Liver (tissue), 9 donors: Measurements from ENCODE around the gene KCNK3. TPM values are rescaled to one million over a fixed set of nuclear protein-coding genes. Genes with fewer than 3 reads are reported as not detected.
A peak's percentile ranks its signal among the peaks of the same experiment; 100 is the strongest.

Source experiments
- DNase-seq: peaks from one replicate; pipeline ENCODE4 v3.0.0-alpha.2; 2017; ENCODE audit warnings: low spot score
- H3K27ac ChIP-seq, 2 donors: one replicate each; pipeline ENCODE4 v1.7.0; 2013; ENCODE audit warnings: inconsistent platforms in 2 of 2, low read length in 2 of 2, control low read depth in 1 of 2, low read depth in 1 of 2, mild to moderate bottlenecking in 1 of 2
- H3K27me3 ChIP-seq, 4 donors: one replicate each; pipeline versions ENCODE4 v1.6.1 to v1.7.0; 2013; ENCODE audit warnings: low read length in 3 of 4, inconsistent platforms in 1 of 4, mild to moderate bottlenecking in 1 of 4, moderate library complexity in 1 of 4; ENCODE audit not compliant: control insufficient read depth in 4 of 4, insufficient read depth in 4 of 4
- H3K36me3 ChIP-seq, 4 donors: one replicate each; pipeline versions ENCODE4 v1.6.1 to v1.7.0; 2013; ENCODE audit warnings: low read length in 3 of 4, mild to moderate bottlenecking in 3 of 4, low read depth in 1 of 4, moderate library complexity in 1 of 4; ENCODE audit not compliant: control insufficient read depth in 4 of 4, insufficient read depth in 3 of 4
- H3K4me1 ChIP-seq, 4 donors: one replicate each; pipeline versions ENCODE4 v1.6.1 to v1.7.0; 2013; ENCODE audit warnings: low read length in 3 of 4, mild to moderate bottlenecking in 3 of 4, moderate library complexity in 1 of 4; ENCODE audit not compliant: control insufficient read depth in 4 of 4, insufficient read depth in 4 of 4
- H3K4me3 ChIP-seq, 3 donors: one replicate each; pipeline versions ENCODE4 v1.6.1 to v1.7.0; 2013; ENCODE audit warnings: low read length in 3 of 3, control low read depth in 1 of 3, low read depth in 1 of 3, mild to moderate bottlenecking in 1 of 3
- H3K9ac ChIP-seq, 2 donors: one replicate each; pipeline ENCODE4 v1.7.0; 2013; ENCODE audit warnings: low read length in 2 of 2, mild to moderate bottlenecking in 2 of 2, moderate library complexity in 2 of 2, control low read depth in 1 of 2, low read depth in 1 of 2
- H3K9me3 ChIP-seq, 4 donors: one replicate each; pipeline versions ENCODE4 v1.6.1 to v1.7.0; 2013; ENCODE audit warnings: low read length in 3 of 4; ENCODE audit not compliant: control insufficient read depth in 4 of 4
- ATF3 ChIP-seq: IDR thresholded peaks from 2 replicates; pipeline ENCODE4 v1.6.1; 2016; ENCODE audit warnings: antibody characterized with exemption
- CTCF ChIP-seq: fragments of 150-350 bp; IDR thresholded peaks from 2 replicates; pipeline ENCODE4 v1.5.1; 2017; ENCODE audit warnings: improper control_type of control experiment, low read depth, low read length; ENCODE audit not compliant: missing input control
- EGR1 ChIP-seq, 2 donors: IDR thresholded peaks; 2 replicates each; pipeline ENCODE4 v1.6.1; 2016 to 2018; ENCODE audit warnings: antibody characterized with exemption in 2 of 2, low read depth in 2 of 2
- FOXA1 ChIP-seq: IDR thresholded peaks from 2 replicates; pipeline ENCODE4 v1.6.1; 2016; ENCODE audit warnings: antibody characterized with exemption
- FOXA2 ChIP-seq: IDR thresholded peaks from 2 replicates; pipeline ENCODE4 v1.6.1; 2016; ENCODE audit warnings: antibody characterized with exemption
- GABPA ChIP-seq, 2 donors: IDR thresholded peaks in 1 of 2; conservative IDR thresholded peaks in 1 of 2; 2 replicates each; pipeline ENCODE4 v1.6.1; 2016; ENCODE audit warnings: antibody characterized with exemption in 2 of 2, mild to moderate bottlenecking in 1 of 2, moderate library complexity in 1 of 2
- HNF4G ChIP-seq: IDR thresholded peaks from 2 replicates; pipeline ENCODE4 v1.6.1; 2016; ENCODE audit warnings: antibody characterized with exemption
- JUND ChIP-seq, 2 donors: IDR thresholded peaks; 2 replicates each; pipeline ENCODE4 v1.6.1; 2016; ENCODE audit warnings: antibody characterized with exemption in 2 of 2
- RAD21 ChIP-seq, 2 donors: IDR thresholded peaks; 2 replicates each; pipeline ENCODE4 v1.6.1; 2016; ENCODE audit warnings: antibody characterized with exemption in 2 of 2, mild to moderate bottlenecking in 2 of 2
- REST ChIP-seq: IDR thresholded peaks from 2 replicates; pipeline ENCODE4 v1.6.1; 2016; ENCODE audit warnings: antibody characterized with exemption, mild to moderate bottlenecking
- RXRA ChIP-seq, 2 donors: IDR thresholded peaks; 2 replicates each; pipeline ENCODE4 v1.6.1; 2017 to 2018; ENCODE audit warnings: antibody characterized with exemption in 2 of 2, mild to moderate bottlenecking in 1 of 2
- SP1 ChIP-seq: IDR thresholded peaks from 2 replicates; pipeline ENCODE4 v1.6.1; 2018; ENCODE audit warnings: antibody characterized with exemption, mild to moderate bottlenecking
- TAF1 ChIP-seq: conservative IDR thresholded peaks from 2 replicates; pipeline ENCODE4 v1.6.1; 2016; ENCODE audit warnings: antibody characterized with exemption, mild to moderate bottlenecking
- YY1 ChIP-seq: IDR thresholded peaks from 2 replicates; pipeline ENCODE4 v1.6.1; 2016; ENCODE audit warnings: antibody characterized with exemption, mild to moderate bottlenecking
- WGBS: extraction: QIAGEN DNeasy Blood & Tissue Kit; methylation state at CpG from one replicate; pipeline ENCODE4 v1.1.7; 2013; 5-methylcytosine and 5-hydroxymethylcytosine counted together
- polyA plus RNA-seq, 2 donors: library from polyadenylated mRNA; stranded (reverse) in 1 of 2; unstranded in 1 of 2; fragments of 200-250 nt in 1 of 2; fragments of >200 nt in 1 of 2; fragmentation: Nextera tagmentation in 1 of 2; extraction: Ambion mirVana in 1 of 2; gene quantifications; one replicate each; pipeline versions ENCODE4 v1.2.1 to v1.2.3, GENCODE V29; 2013 to 2015
- total RNA-seq, 2 donors: library from RNA; depleted of rRNA; stranded (reverse); fragments of >200 nt; gene quantifications; one replicate each; pipeline ENCODE4 v1.2.3, GENCODE V29; 2014
- TF ChIP-seq, protein P1 (sequence below): IDR thresholded peaks from 2 replicates; pipeline ENCODE4 v1.6.1; 2016; ENCODE audit warnings: antibody characterized with exemption
- donor health status: healthy.
- donor health status: healthy.
- donor health status: healthy.
- donor health status: healthy.
- donor health status: healthy.

KCNK3 gene
- total and polyA plus RNA-seq, 4 donors, result 0.78 to 6.6 (median 2.6) TPM; not detected in 1

DNA sequence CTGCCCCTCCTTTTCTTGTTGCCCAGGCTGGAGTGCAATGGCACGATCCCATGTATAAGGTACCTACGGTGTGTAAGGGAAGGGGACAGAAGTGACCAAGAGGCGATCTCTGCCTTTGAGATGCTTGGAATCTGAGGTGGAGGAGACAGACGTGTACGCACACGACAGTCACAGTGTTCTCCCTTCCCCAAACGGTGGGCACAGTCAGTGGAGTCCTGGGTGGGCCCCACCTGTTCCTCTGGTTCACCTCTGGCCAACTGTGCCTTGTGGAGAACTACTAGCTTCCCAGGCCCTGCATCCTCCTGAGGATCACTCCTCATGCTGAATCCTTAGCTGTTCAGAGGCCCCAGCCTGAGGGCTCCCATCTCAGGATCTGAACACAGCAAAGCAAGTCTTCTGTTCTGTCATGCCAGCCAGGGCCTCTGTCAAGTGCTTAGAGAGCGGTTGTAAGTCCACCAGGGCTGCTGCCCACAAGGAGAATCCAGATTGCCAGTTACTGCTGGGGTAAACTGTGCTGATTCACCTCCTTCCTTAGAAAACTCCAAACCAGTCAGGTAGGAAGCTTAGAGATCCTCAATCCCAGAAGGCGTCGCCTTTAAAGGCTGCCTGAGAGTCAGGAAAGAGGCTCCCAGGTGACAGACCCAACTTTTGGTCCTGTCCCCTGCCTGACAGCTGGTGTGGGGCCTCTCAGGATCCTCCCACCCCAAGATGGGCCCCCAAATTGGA is 73.1 kb downstream of the KCNK3 start:
- 86% methylated on average over 10 of the region's 10 CpGs for WGBS
- H3K4me1 ChIP-seq, result peaks cover 11 to 34% (median 23%) of the 10 kb centered on the region in 4 donors
- no peaks in the 10 kb centered on the region for H3K9me3 ChIP-seq
- DNase-seq, result no peak
- no peaks in the 10 kb centered on the region for H3K36me3 ChIP-seq
- TF ChIP-seq, protein P1, sequence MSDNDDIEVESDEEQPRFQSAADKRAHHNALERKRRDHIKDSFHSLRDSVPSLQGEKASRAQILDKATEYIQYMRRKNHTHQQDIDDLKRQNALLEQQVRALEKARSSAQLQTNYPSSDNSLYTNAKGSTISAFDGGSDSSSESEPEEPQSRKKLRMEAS, result no peak
- TF ChIP-seq ATF3, result no peak
- TF ChIP-seq HNF4G, result no peak
- no peak for TF ChIP-seq YY1
- TF ChIP-seq RAD21 (IDR thresholded peaks at IDR 0.05), result no peak
- no peak for TF ChIP-seq CTCF
- no peak for TF ChIP-seq EGR1 (IDR thresholded peaks at IDR 0.05; ENCODE audit: low read depth in 2 of 2)
- no peak overlapping the region for H3K27ac ChIP-seq
- peak overlapping the region in 1 of 3 donors; percentile 89 for H3K4me3 ChIP-seq
- no peaks in the 10 kb centered on the region for H3K27me3 ChIP-seq
- H3K9ac ChIP-seq, result no peak overlapping the region

DNA sequence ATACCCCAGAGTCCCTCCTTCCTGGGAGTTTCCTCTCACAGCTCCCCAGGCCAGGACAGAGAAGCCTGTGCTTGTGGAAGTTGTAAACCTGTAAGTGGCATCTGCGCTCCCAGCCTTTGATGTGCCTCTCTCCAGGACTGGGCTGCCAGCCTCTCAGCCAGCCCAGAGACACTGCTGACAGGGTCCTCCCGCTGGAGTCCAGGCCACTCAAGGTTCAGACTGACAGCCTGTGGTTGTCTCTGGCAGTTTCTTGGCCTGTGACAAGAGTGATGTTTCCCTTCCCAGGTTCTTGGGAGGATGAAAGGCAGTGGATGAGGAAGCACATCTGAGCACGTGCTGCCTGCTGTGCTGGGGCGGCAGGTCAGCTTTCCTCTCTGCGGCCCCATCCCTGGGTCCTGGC is 74.6 kb downstream of the KCNK3 start:
- Histone ChIP-seq H3K27ac (peak overlapping the region in 1 of 2 donors; percentile 23), H3K4me1 (peaks cover 23 to 49% (median 37%) of the 10 kb centered on the region in 4 donors), H3K9ac (no peak overlapping the region), H3K27me3 (no peaks in the 10 kb centered on the region), H3K9me3 (no peaks in the 10 kb centered on the region), H3K36me3 (no peaks in the 10 kb centered on the region), H3K4me3 (no peak overlapping the region)
- DNase-seq, result no peak
- TF ChIP-seq SP1, result no peak
- TF ChIP-seq, protein P1, result no peak
- TF ChIP-seq RXRA (IDR thresholded peaks at IDR 0.05), result no peak
- TF ChIP-seq FOXA1, result no peak
- no peak for TF ChIP-seq GABPA (IDR thresholded peaks at IDR 0.05 in 1 of 2, conservative IDR thresholded peaks at IDR 0.05 in 1 of 2)
- no peak for TF ChIP-seq FOXA2
- TF ChIP-seq JUND (IDR thresholded peaks at IDR 0.05), result no peak
- TF ChIP-seq YY1, result no peak
- no peak for TF ChIP-seq CTCF
- TF ChIP-seq EGR1 (IDR thresholded peaks at IDR 0.05; ENCODE audit: low read depth in 2 of 2), result no peak
- TF ChIP-seq HNF4G, result no peak
- no peak for TF ChIP-seq TAF1
- TF ChIP-seq REST, result no peak
- WGBS, result 76% methylated on average over 5 of the region's 5 CpGs
